ENCODE data around the gene TEKT1. TPM values are rescaled to one million over a fixed set of nuclear protein-coding genes. Genes with fewer than 3 reads are reported as not detected.
"Not testable (repeated sequence)": the region's sequence is repeated elsewhere in the genome, so short reads cannot be mapped to it uniquely, and the experiment has no call there.

Gene TEKT1
- total RNA-seq, 1 experiment from 2014 or later: not detected

GRCh38 chr17:6844406-6844805 is 12.9 kb upstream of the TEKT1 start:
- DNase-seq; H3K4me3 ChIP-seq (ENCODE audit: low read depth, low read length); H3K27ac Mint-ChIP-seq (ENCODE audit: unreplicated experiment); H3K9me3 ChIP-seq; H3K36me3 ChIP-seq (ENCODE audit: control insufficient read depth, insufficient read depth, low read length); H3K27me3 ChIP-seq (replicated peaks; ENCODE audit: control insufficient read depth, insufficient read depth, low read length); POLR2A ChIA-PET; H3K9me3 Mint-ChIP-seq (ENCODE audit: unreplicated experiment); H3K36me3 Mint-ChIP-seq (ENCODE audit: insufficient read depth, unreplicated experiment); H3K4me3 Mint-ChIP-seq (ENCODE audit: unreplicated experiment); BruUV-seq (replicated peaks); H3K4me1 Mint-ChIP-seq (ENCODE audit: low read depth, unreplicated experiment); H3K27me3 Mint-ChIP-seq (ENCODE audit: insufficient read depth, unreplicated experiment); H3K4me1 ChIP-seq: not testable (repeated sequence)
- intact Hi-C loops (cut with micrococcal nuclease; ENCODE audit: unreplicated experiment): loop anchor here (5.0 kb wide), 1 partner anchor 97 kb away; no protein-coding TSS in a partner anchor
- CTCF ChIA-PET: interaction anchor here (1.8 kb wide), 1 partner anchor 178 kb away, joined by 6 read pairs; no protein-coding TSS in a partner anchor

GRCh38 chr17:6843241-6843880 is 11.8 kb upstream of the TEKT1 start:
- no peaks in the 10 kb centered on the region for H3K27me3 ChIP-seq (replicated peaks; ENCODE audit: control insufficient read depth, insufficient read depth, low read length)
- H3K36me3 Mint-ChIP-seq (ENCODE audit: insufficient read depth, unreplicated experiment): no peaks in the 10 kb centered on the region
- no peaks in the 10 kb centered on the region for H3K36me3 ChIP-seq (ENCODE audit: control insufficient read depth, insufficient read depth, low read length)
- POLR2A ChIA-PET: no interaction called here
- H3K4me1 Mint-ChIP-seq (ENCODE audit: low read depth, unreplicated experiment): no peaks in the 10 kb centered on the region
- H3K4me1 ChIP-seq: no peaks in the 10 kb centered on the region
- H3K4me3 Mint-ChIP-seq (ENCODE audit: unreplicated experiment): no peak overlapping the region
- TF ChIP-seq, protein P1, sequence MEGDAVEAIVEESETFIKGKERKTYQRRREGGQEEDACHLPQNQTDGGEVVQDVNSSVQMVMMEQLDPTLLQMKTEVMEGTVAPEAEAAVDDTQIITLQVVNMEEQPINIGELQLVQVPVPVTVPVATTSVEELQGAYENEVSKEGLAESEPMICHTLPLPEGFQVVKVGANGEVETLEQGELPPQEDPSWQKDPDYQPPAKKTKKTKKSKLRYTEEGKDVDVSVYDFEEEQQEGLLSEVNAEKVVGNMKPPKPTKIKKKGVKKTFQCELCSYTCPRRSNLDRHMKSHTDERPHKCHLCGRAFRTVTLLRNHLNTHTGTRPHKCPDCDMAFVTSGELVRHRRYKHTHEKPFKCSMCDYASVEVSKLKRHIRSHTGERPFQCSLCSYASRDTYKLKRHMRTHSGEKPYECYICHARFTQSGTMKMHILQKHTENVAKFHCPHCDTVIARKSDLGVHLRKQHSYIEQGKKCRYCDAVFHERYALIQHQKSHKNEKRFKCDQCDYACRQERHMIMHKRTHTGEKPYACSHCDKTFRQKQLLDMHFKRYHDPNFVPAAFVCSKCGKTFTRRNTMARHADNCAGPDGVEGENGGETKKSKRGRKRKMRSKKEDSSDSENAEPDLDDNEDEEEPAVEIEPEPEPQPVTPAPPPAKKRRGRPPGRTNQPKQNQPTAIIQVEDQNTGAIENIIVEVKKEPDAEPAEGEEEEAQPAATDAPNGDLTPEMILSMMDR (IDR thresholded peaks at IDR 0.05; ENCODE audit: insufficient read depth in 1 of 2, low read depth in 1 of 2, low read length in 1 of 2, severe bottlenecking in 1 of 2, unreplicated experiment in 1 of 2): peak; percentile 20 to 25
- intact Hi-C loops (cut with micrococcal nuclease; ENCODE audit: unreplicated experiment): loop anchor here (2.0 to 5.0 kb wide), 2 partner anchors 96 to 177 kb away; no protein-coding TSS in a partner anchor
- H3K4me3 ChIP-seq (ENCODE audit: low read depth, low read length): no peak overlapping the region
- no peak for DNase-seq
- CTCF ChIA-PET: interaction anchor here (1.0 to 1.8 kb wide), 3 partner anchors 161 to 195 kb away, joined by 3 to 6 read pairs (median 3); no protein-coding TSS in a partner anchor
- no peaks in the 10 kb centered on the region for H3K9me3 Mint-ChIP-seq (ENCODE audit: unreplicated experiment)
- no peak overlapping the region for H3K27ac Mint-ChIP-seq (ENCODE audit: unreplicated experiment)
- H3K27me3 Mint-ChIP-seq (ENCODE audit: insufficient read depth, unreplicated experiment): peaks cover 3% of the 10 kb centered on the region
- no peaks in the 10 kb centered on the region for H3K9me3 ChIP-seq
- BruUV-seq (replicated peaks): no TSS peak

DNA sequence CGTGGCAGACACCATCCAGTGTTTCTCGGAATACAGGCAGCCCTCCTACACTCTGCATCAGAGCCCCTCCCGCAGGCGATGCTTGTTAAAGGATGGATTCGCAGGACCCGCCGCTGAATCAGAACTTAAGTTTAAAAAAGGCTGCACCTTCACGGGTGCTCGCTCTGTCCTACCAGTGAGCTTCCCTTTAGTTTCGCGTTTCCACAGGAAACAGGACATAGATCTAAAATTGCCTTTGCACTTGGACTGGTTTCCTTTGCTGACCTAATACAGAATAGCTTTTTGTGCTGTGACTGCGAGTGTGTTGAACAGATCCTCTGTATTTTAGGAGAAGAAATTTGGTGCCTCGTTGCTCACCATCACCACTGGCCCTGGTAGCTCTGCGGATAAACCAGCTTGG is 10.2 kb upstream of the TEKT1 start:
- H3K4me1 ChIP-seq; H3K4me3 ChIP-seq (ENCODE audit: low read depth, low read length); H3K36me3 Mint-ChIP-seq (ENCODE audit: insufficient read depth, unreplicated experiment); POLR2A ChIA-PET; H3K27ac Mint-ChIP-seq (ENCODE audit: unreplicated experiment); H3K27me3 ChIP-seq (replicated peaks; ENCODE audit: control insufficient read depth, insufficient read depth, low read length); H3K9me3 Mint-ChIP-seq (ENCODE audit: unreplicated experiment); BruUV-seq (replicated peaks); H3K4me1 Mint-ChIP-seq (ENCODE audit: low read depth, unreplicated experiment); DNase-seq; CTCF ChIA-PET; H3K27me3 Mint-ChIP-seq (ENCODE audit: insufficient read depth, unreplicated experiment); H3K9me3 ChIP-seq; H3K36me3 ChIP-seq (ENCODE audit: control insufficient read depth, insufficient read depth, low read length); H3K4me3 Mint-ChIP-seq (ENCODE audit: unreplicated experiment): not testable (repeated sequence)
- intact Hi-C loops (cut with micrococcal nuclease; ENCODE audit: unreplicated experiment): loop anchor here (2.0 to 5.0 kb wide), 2 partner anchors 94 to 175 kb away; no protein-coding TSS in a partner anchor

DNA sequence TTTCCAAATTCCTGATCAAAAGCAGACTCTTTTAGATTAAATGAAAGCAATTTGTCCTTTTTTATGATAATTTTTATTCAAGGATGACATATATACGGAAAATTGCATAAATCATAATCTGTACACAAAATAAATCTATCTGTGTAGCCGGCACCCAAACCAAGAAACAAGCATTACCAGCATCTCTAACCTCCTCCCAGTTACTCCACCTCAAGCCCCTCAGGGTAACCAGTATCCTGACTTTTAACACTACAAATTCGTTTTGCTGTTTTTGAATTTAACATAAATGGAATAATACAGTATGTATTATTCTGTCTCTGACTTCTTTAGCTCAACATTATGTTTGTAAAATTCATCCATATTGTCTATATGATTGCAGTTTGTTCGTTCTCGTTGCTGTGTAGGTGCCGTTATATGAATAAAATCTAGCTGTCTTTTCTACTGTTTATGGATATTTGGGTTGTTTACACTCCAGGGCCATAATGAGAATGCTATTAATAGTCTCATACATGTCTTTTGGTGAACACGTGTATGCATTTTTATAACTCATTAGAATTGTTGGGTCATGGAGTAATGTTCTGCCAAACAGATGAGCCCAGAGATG is 1.0 kb downstream of the TEKT1 start:
- H3K9me3 ChIP-seq: no peaks in the 10 kb centered on the region
- intact Hi-C loops (cut with micrococcal nuclease; ENCODE audit: unreplicated experiment): no loop called here
- no TSS peak for BruUV-seq (replicated peaks)
- TF ChIP-seq, protein P1 (IDR thresholded peaks at IDR 0.05; ENCODE audit: insufficient read depth in 1 of 2, low read depth in 1 of 2, low read length in 1 of 2, severe bottlenecking in 1 of 2, unreplicated experiment in 1 of 2): no peak
- DNase-seq: no peak
- H3K27ac Mint-ChIP-seq (ENCODE audit: unreplicated experiment): no peak overlapping the region
- peaks cover 6% of the 10 kb centered on the region for H3K4me1 Mint-ChIP-seq (ENCODE audit: low read depth, unreplicated experiment)
- POLR2A ChIA-PET: interaction anchor here (0.5 kb wide), 1 partner anchor 223 kb away, joined by 3 read pairs; no protein-coding TSS in a partner anchor
- no peaks in the 10 kb centered on the region for H3K9me3 Mint-ChIP-seq (ENCODE audit: unreplicated experiment)
- H3K4me1 ChIP-seq: no peaks in the 10 kb centered on the region
- no peaks in the 10 kb centered on the region for H3K36me3 Mint-ChIP-seq (ENCODE audit: insufficient read depth, unreplicated experiment)
- CTCF ChIA-PET: no interaction called here
- peaks cover 10% of the 10 kb centered on the region for H3K27me3 Mint-ChIP-seq (ENCODE audit: insufficient read depth, unreplicated experiment)
- no peak overlapping the region for H3K4me3 ChIP-seq (ENCODE audit: low read depth, low read length)
- H3K36me3 ChIP-seq (ENCODE audit: control insufficient read depth, insufficient read depth, low read length): no peaks in the 10 kb centered on the region
- peak overlapping the region; percentile 18 for H3K4me3 Mint-ChIP-seq (ENCODE audit: unreplicated experiment)
- H3K27me3 ChIP-seq (replicated peaks; ENCODE audit: control insufficient read depth, insufficient read depth, low read length): no peaks in the 10 kb centered on the region
